ENCODE measurements around the gene FEV.

The FEV gene

GRCh38 chr2:218958276-218958675 lies 26.7 kb downstream of the FEV start:
- in situ Hi-C loops (cut with MboI; ENCODE audit: low pct_unique_long_range_greater_than_20kb, low sequenced_read_pairs, unreplicated experiment): no loop called here
- DNase-seq (ENCODE audit: low spot score): no peak
- no peak for TF ChIP-seq CTCF (IDR thresholded peaks at IDR 0.05; ENCODE audit: extremely low read depth, insufficient read depth, missing control alignments)

GRCh38 chr2:218957671-218958070 lies 27.3 kb downstream of the FEV start:
- in situ Hi-C loops (cut with MboI; ENCODE audit: low pct_unique_long_range_greater_than_20kb, low sequenced_read_pairs, unreplicated experiment): no loop called here
- TF ChIP-seq CTCF (IDR thresholded peaks at IDR 0.05; ENCODE audit: extremely low read depth, insufficient read depth, missing control alignments): no peak

GRCh38 chr2:218956039-218956438 lies 28.9 kb downstream of the FEV start:
- in situ Hi-C loops (cut with MboI; ENCODE audit: low pct_unique_long_range_greater_than_20kb, low sequenced_read_pairs, unreplicated experiment): no loop called here
- no peak for TF ChIP-seq CTCF (IDR thresholded peaks at IDR 0.05; ENCODE audit: extremely low read depth, insufficient read depth, missing control alignments)
- no peak for DNase-seq (ENCODE audit: low spot score)

More at GRCh38 chr2:218957671-218958070, 27.3 kb downstream of the FEV start:
- no peak for DNase-seq (ENCODE audit: low spot score)

GRCh38 chr2:218954541-218955300 lies 30.3 kb downstream of the FEV start:
- DNase-seq (ENCODE audit: low spot score): no peak
- no peak for TF ChIP-seq CTCF (IDR thresholded peaks at IDR 0.05; ENCODE audit: extremely low read depth, insufficient read depth, missing control alignments)
- in situ Hi-C loops (cut with MboI; ENCODE audit: low pct_unique_long_range_greater_than_20kb, low sequenced_read_pairs, unreplicated experiment): no loop called here

- no peak for TF ChIP-seq CTCF (IDR thresholded peaks at IDR 0.05; ENCODE audit: extremely low read depth, insufficient read depth, missing control alignments)
- in situ Hi-C loops (cut with MboI; ENCODE audit: low pct_unique_long_range_greater_than_20kb, low sequenced_read_pairs, unreplicated experiment): no loop called here
- no peak for DNase-seq (ENCODE audit: low spot score)
Observed at GRCh38 chr2:218953366-218953954, 31.5 kb downstream of the FEV start.

GRCh38 chr2:218952160-218952559 lies 32.8 kb downstream of the FEV start:
- DNase-seq (ENCODE audit: low spot score): no peak
- in situ Hi-C loops (cut with MboI; ENCODE audit: low pct_unique_long_range_greater_than_20kb, low sequenced_read_pairs, unreplicated experiment): no loop called here
- no peak for TF ChIP-seq CTCF (IDR thresholded peaks at IDR 0.05; ENCODE audit: extremely low read depth, insufficient read depth, missing control alignments)
